ENCODE measurements around the gene AUH.

The AUH gene

GRCh38 chr9:91191411-91192380 lies 170.0 kb downstream of the AUH start:
- Histone ChIP-seq H3K9me3 (no peaks in the 10 kb centered on the region), H3K27me3 (peaks cover 24% of the 10 kb centered on the region), H3K4me1 (ENCODE audit: control insufficient read depth in 1 of 2, insufficient read depth in 1 of 2, low read depth in 1 of 2, low read length in 1 of 2) (peaks cover 20 to 37% of the 10 kb centered on the region in 2 experiments), H3K36me3 (no peaks in the 10 kb centered on the region), H3K27ac (no peak overlapping the region), H3K4me3 (ENCODE audit: low read depth in 1 of 2, low read length in 1 of 2) (no peak overlapping the region)
- no peak for TF ChIP-seq CTCF (IDR thresholded peaks at IDR 0.05)

GRCh38 chr9:91190062-91190461 lies 171.7 kb downstream of the AUH start:
- Histone ChIP-seq H3K36me3 (no peaks in the 10 kb centered on the region), H3K4me3 (ENCODE audit: low read depth in 1 of 2, low read length in 1 of 2) (no peak overlapping the region), H3K9me3 (no peaks in the 10 kb centered on the region), H3K4me1 (ENCODE audit: control insufficient read depth in 1 of 2, insufficient read depth in 1 of 2, low read depth in 1 of 2, low read length in 1 of 2) (peaks cover 19 to 27% of the 10 kb centered on the region in 2 experiments), H3K27me3 (peaks cover 24% of the 10 kb centered on the region), H3K27ac (no peak overlapping the region)
- TF ChIP-seq CTCF (IDR thresholded peaks at IDR 0.05) = no peak

- no peaks in the 10 kb centered on the region for H3K9me3 ChIP-seq
- no peak overlapping the region for H3K27ac ChIP-seq
- H3K4me3 ChIP-seq (ENCODE audit: low read depth in 1 of 2, low read length in 1 of 2) = no peak overlapping the region
- no peaks in the 10 kb centered on the region for H3K36me3 ChIP-seq
- no peak for TF ChIP-seq CTCF (IDR thresholded peaks at IDR 0.05)
- H3K27me3 ChIP-seq = peaks cover 24% of the 10 kb centered on the region
- H3K4me1 ChIP-seq (ENCODE audit: control insufficient read depth in 1 of 2, insufficient read depth in 1 of 2, low read depth in 1 of 2, low read length in 1 of 2) = peaks cover 11 to 16% of the 10 kb centered on the region in 2 experiments
Measured at GRCh38 chr9:91188719-91189590, 172.8 kb downstream of the AUH start.

- no peaks in the 10 kb centered on the region for H3K9me3 ChIP-seq
- H3K27ac ChIP-seq = no peak overlapping the region
- H3K27me3 ChIP-seq = peaks cover 24% of the 10 kb centered on the region
- H3K4me3 ChIP-seq (ENCODE audit: low read depth in 1 of 2, low read length in 1 of 2) = no peak overlapping the region
- TF ChIP-seq CTCF (IDR thresholded peaks at IDR 0.05) = no peak
- no peaks in the 10 kb centered on the region for H3K36me3 ChIP-seq
- H3K4me1 ChIP-seq (ENCODE audit: control insufficient read depth in 1 of 2, insufficient read depth in 1 of 2, low read depth in 1 of 2, low read length in 1 of 2) = peaks cover 2 to 8% of the 10 kb centered on the region in 2 experiments
Measured at GRCh38 chr9:91187965-91188344, 173.8 kb downstream of the AUH start.

- no peak overlapping the region for H3K27ac ChIP-seq
- no peaks in the 10 kb centered on the region for H3K9me3 ChIP-seq
- H3K36me3 ChIP-seq = no peaks in the 10 kb centered on the region
- H3K27me3 ChIP-seq = peaks cover 22% of the 10 kb centered on the region
- TF ChIP-seq CTCF (IDR thresholded peaks at IDR 0.05) = no peak
- H3K4me3 ChIP-seq (ENCODE audit: low read depth in 1 of 2, low read length in 1 of 2) = no peak overlapping the region
- H3K4me1 ChIP-seq (ENCODE audit: control insufficient read depth in 1 of 2, insufficient read depth in 1 of 2, low read depth in 1 of 2, low read length in 1 of 2) = peaks cover 0 to 6% of the 10 kb centered on the region in 2 experiments
Measured at GRCh38 chr9:91187311-91187964, 174.3 kb downstream of the AUH start.
